ENCODE results near the gene PAK2. TPM values are rescaled to one million over a fixed set of nuclear protein-coding genes. Genes with fewer than 3 reads are reported as not detected.

The PAK2 gene
- total RNA-seq, 1 donor from 2014 or later: 56.8 TPM

- no peak overlapping the region for H3K4me3 Mint-ChIP-seq
- peaks cover 50% of the 10 kb centered on the region for H3K36me3 Mint-ChIP-seq
- no peaks in the 10 kb centered on the region for H3K27me3 Mint-ChIP-seq
- peaks cover 13% of the 10 kb centered on the region for H3K4me1 Mint-ChIP-seq (ENCODE audit: unreplicated experiment)
- no peak overlapping the region for H3K27ac Mint-ChIP-seq
- no peak for DNase-seq (ENCODE audit: extremely low spot score, unreplicated experiment)
- TF ChIP-seq, protein P1, sequence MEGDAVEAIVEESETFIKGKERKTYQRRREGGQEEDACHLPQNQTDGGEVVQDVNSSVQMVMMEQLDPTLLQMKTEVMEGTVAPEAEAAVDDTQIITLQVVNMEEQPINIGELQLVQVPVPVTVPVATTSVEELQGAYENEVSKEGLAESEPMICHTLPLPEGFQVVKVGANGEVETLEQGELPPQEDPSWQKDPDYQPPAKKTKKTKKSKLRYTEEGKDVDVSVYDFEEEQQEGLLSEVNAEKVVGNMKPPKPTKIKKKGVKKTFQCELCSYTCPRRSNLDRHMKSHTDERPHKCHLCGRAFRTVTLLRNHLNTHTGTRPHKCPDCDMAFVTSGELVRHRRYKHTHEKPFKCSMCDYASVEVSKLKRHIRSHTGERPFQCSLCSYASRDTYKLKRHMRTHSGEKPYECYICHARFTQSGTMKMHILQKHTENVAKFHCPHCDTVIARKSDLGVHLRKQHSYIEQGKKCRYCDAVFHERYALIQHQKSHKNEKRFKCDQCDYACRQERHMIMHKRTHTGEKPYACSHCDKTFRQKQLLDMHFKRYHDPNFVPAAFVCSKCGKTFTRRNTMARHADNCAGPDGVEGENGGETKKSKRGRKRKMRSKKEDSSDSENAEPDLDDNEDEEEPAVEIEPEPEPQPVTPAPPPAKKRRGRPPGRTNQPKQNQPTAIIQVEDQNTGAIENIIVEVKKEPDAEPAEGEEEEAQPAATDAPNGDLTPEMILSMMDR (conservative IDR thresholded peaks at IDR 0.05): no peak
- peaks cover 4% of the 10 kb centered on the region for H3K9me3 Mint-ChIP-seq
These were observed 18.5 kb downstream of the PAK2 start for GRCh38 chr3:196757876-196758739.

DNA sequence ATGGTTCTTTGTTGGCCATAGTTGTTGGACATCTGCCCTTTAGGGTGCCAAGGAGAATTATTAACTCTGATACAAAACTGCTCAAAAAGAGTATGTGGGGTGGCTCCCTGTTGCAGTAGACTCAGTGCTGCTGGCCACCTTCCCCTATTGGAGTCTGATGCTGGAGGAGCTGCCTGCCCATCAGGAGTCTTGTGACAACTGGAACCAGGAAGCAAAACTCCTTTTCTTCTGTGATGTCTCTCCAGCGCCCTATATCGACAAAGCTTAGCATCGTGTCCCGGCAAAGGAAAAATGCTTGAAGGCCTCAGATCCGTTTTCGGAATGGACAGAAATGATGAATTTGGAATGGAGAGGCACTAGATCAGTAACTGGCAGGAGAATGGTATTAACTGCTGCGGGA lies 23.5 kb downstream of the PAK2 start:
- Mint-ChIP-seq H3K27ac (no peak overlapping the region), H3K27me3 (no peaks in the 10 kb centered on the region), H3K4me3 (no peak overlapping the region), H3K36me3 (peaks cover 30% of the 10 kb centered on the region), H3K9me3 (no peaks in the 10 kb centered on the region), H3K4me1 (ENCODE audit: unreplicated experiment) (no peaks in the 10 kb centered on the region)
- TF ChIP-seq, protein P1 (conservative IDR thresholded peaks at IDR 0.05): no peak
- no peak for DNase-seq (ENCODE audit: extremely low spot score, unreplicated experiment)

DNA sequence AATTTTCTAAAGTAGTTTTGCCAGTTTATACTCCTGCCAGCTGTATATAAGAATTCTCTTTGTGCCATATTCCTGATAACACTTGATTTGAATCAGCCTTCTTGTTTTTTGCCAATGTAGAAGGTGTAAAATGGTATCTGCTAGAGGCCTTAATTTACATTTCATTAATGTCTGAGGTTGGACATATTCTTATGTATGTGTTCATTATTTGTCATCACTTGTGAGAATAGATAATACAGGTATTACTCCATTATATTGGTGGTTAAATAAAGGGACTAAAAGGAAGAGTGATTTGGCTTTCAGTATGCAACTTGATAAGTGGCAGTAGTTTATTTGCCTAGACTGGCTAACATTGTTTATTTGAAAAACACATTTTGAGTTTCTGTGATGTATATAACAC lies 25.8 kb downstream of the PAK2 start:
- TF ChIP-seq, protein P1 (conservative IDR thresholded peaks at IDR 0.05): no peak
- Mint-ChIP-seq H3K36me3 (peaks cover 19% of the 10 kb centered on the region), H3K4me3 (no peak overlapping the region), H3K27me3 (no peaks in the 10 kb centered on the region), H3K27ac (no peak overlapping the region), H3K4me1 (ENCODE audit: unreplicated experiment) (no peaks in the 10 kb centered on the region), H3K9me3 (no peaks in the 10 kb centered on the region)
- DNase-seq (ENCODE audit: extremely low spot score, unreplicated experiment): no peak

DNA sequence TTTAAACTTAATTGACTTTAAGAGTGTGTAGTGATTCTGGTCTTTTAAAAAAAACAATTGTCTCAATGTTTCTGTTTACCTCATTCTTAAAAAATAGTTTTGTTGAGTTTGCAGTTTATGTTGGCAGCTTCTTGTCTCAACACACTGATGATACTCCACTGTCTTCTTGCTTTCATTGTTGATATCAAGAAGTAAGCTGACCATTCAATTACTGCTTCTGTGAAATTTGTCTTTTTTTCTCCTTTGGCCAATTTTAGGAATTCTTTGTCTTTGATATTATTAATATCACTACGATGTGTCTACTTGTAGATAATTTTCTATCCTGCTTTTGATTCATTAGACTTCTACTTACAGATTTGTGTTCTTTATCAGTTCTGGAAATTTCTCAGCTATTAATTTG lies 31.4 kb downstream of the PAK2 start:
- Mint-ChIP-seq H3K27ac (no peak overlapping the region), H3K4me3 (no peak overlapping the region), H3K4me1 (ENCODE audit: unreplicated experiment) (peaks cover 17% of the 10 kb centered on the region), H3K36me3 (peaks cover 28% of the 10 kb centered on the region), H3K9me3 (peaks cover 10% of the 10 kb centered on the region), H3K27me3 (no peaks in the 10 kb centered on the region)
- TF ChIP-seq, protein P1 (conservative IDR thresholded peaks at IDR 0.05): no peak
- DNase-seq (ENCODE audit: extremely low spot score, unreplicated experiment): no peak

- no peak overlapping the region for H3K4me3 Mint-ChIP-seq
- DNase-seq (ENCODE audit: extremely low spot score, unreplicated experiment): no peak
- no peaks in the 10 kb centered on the region for H3K27me3 Mint-ChIP-seq
- TF ChIP-seq, protein P1 (conservative IDR thresholded peaks at IDR 0.05): no peak
- H3K27ac Mint-ChIP-seq: no peak overlapping the region
- peaks cover 17% of the 10 kb centered on the region for H3K4me1 Mint-ChIP-seq (ENCODE audit: unreplicated experiment)
- H3K9me3 Mint-ChIP-seq: peaks cover 10% of the 10 kb centered on the region
- H3K36me3 Mint-ChIP-seq: peaks cover 35% of the 10 kb centered on the region
These were observed 32.4 kb downstream of the PAK2 start for GRCh38 chr3:196772102-196772501.
